Measurements from ENCODE around the gene CHST2.

DNA sequence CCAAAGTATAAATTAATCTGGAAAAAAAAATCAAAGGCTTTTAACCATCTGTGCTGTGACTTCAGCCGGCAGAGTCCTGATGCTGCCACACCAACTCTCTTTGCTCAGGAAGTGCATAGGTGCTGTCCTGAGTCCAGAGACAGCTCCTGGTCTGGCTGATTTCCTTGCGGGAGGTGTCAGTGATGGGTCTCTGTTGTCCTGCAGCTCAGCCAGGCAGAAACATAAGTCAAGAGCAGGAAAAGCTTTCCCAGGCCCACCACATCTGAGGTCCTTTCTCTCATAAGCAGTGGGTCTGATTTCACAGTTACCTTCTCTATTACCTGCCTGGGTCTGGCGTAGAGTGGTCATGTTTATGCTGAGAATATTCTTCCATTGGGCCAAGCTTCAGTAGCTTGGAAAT is 19.4 kb downstream of the CHST2 start:
- TF ChIP-seq POLR2A (IDR thresholded peaks at IDR 0.05; ENCODE audit: low read depth) (no peak), POLR2AphosphoS5 (IDR thresholded peaks at IDR 0.05) (no peak)
- TF ChIP-seq, protein P1, sequence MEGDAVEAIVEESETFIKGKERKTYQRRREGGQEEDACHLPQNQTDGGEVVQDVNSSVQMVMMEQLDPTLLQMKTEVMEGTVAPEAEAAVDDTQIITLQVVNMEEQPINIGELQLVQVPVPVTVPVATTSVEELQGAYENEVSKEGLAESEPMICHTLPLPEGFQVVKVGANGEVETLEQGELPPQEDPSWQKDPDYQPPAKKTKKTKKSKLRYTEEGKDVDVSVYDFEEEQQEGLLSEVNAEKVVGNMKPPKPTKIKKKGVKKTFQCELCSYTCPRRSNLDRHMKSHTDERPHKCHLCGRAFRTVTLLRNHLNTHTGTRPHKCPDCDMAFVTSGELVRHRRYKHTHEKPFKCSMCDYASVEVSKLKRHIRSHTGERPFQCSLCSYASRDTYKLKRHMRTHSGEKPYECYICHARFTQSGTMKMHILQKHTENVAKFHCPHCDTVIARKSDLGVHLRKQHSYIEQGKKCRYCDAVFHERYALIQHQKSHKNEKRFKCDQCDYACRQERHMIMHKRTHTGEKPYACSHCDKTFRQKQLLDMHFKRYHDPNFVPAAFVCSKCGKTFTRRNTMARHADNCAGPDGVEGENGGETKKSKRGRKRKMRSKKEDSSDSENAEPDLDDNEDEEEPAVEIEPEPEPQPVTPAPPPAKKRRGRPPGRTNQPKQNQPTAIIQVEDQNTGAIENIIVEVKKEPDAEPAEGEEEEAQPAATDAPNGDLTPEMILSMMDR (IDR thresholded peaks at IDR 0.05) = no peak

Measured in esophagus muscularis mucosa (tissue), 3 donors.